ENCODE data around the gene PEF1. TPM values are rescaled to one million over a fixed set of nuclear protein-coding genes. Genes with fewer than 3 reads are reported as not detected.

The PEF1 gene
- total RNA-seq, 2 experiments from 2014 or later: 56.1 to 67.7 TPM

GRCh38 chr1:31655104-31655503, 10.4 kb upstream of the PEF1 start:
- no peaks in the 10 kb centered on the region for H4K20me1 ChIP-seq (ENCODE audit: insufficient read depth, low read length)
- H3K9me2 ChIP-seq (ENCODE audit: insufficient read depth, low read length): no peaks in the 10 kb centered on the region
- no peak for TF ChIP-seq CTCF (conservative IDR thresholded peaks at IDR 0.05; ENCODE audit: low read length)
- TF ChIP-seq EZH2phosphoT487 (IDR thresholded peaks at IDR 0.05; ENCODE audit: borderline replicate concordance, low read depth, low read length): no peak
- no TSS peak for BruUV-seq (replicated peaks)
- no peak overlapping the region for H3K27ac ChIP-seq (ENCODE audit: low read depth, low read length, poor library complexity, severe bottlenecking)
- no peaks in the 10 kb centered on the region for H3K4me1 ChIP-seq (ENCODE audit: insufficient read depth, low read length, poor library complexity, severe bottlenecking)
- no peaks in the 10 kb centered on the region for H3K79me2 ChIP-seq (ENCODE audit: insufficient read depth, low read depth, low read length)
- ChIA-PET POLR2A (no interaction called here), CTCF (ENCODE audit: unreplicated experiment) (interaction anchor here (0.5 kb wide), 1 partner anchor 37 kb away, joined by 3 read pairs; no protein-coding TSS in a partner anchor)
- intact Hi-C loops (cut with micrococcal nuclease; ENCODE audit: unreplicated experiment): no loop called here
- H3K4me3 ChIP-seq (ENCODE audit: low read depth, low read length, poor library complexity, severe bottlenecking): no peak overlapping the region
- no peaks in the 10 kb centered on the region for H3K36me3 ChIP-seq (ENCODE audit: insufficient read depth, low read length)
- no peak overlapping the region for H2AFZ ChIP-seq (ENCODE audit: low read length)
- no peaks in the 10 kb centered on the region for H3K9me3 ChIP-seq (ENCODE audit: low read length)
- no peak overlapping the region for H3K4me2 ChIP-seq (ENCODE audit: low read length)
- no peak for DNase-seq (ENCODE audit: low spot score)

GRCh38 chr1:31654474-31654776, 9.7 kb upstream of the PEF1 start:
- no peak for DNase-seq (ENCODE audit: low spot score)
- POLR2A ChIA-PET: no interaction called here
- no TSS peak for BruUV-seq (replicated peaks)
- H3K9me2 ChIP-seq (ENCODE audit: insufficient read depth, low read length): no peaks in the 10 kb centered on the region
- no peaks in the 10 kb centered on the region for H4K20me1 ChIP-seq (ENCODE audit: insufficient read depth, low read length)
- H3K4me2 ChIP-seq (ENCODE audit: low read length): no peak overlapping the region
- no peak overlapping the region for H3K27ac ChIP-seq (ENCODE audit: low read depth, low read length, poor library complexity, severe bottlenecking)
- intact Hi-C loops (cut with micrococcal nuclease; ENCODE audit: unreplicated experiment): no loop called here
- H2AFZ ChIP-seq (ENCODE audit: low read length): no peak overlapping the region
- no peaks in the 10 kb centered on the region for H3K36me3 ChIP-seq (ENCODE audit: insufficient read depth, low read length)
- H3K4me1 ChIP-seq (ENCODE audit: insufficient read depth, low read length, poor library complexity, severe bottlenecking): no peaks in the 10 kb centered on the region
- CTCF ChIA-PET (ENCODE audit: unreplicated experiment): interaction anchor here (0.5 kb wide), 1 partner anchor 38 kb away, joined by 3 read pairs; no protein-coding TSS in a partner anchor
- no peaks in the 10 kb centered on the region for H3K79me2 ChIP-seq (ENCODE audit: insufficient read depth, low read depth, low read length)
- H3K9me3 ChIP-seq (ENCODE audit: low read length): no peaks in the 10 kb centered on the region
- no peak overlapping the region for H3K4me3 ChIP-seq (ENCODE audit: low read depth, low read length, poor library complexity, severe bottlenecking)
- TF ChIP-seq CTCF (conservative IDR thresholded peaks at IDR 0.05; ENCODE audit: low read length): no peak
- no peak for TF ChIP-seq EZH2phosphoT487 (IDR thresholded peaks at IDR 0.05; ENCODE audit: borderline replicate concordance, low read depth, low read length)

GRCh38 chr1:31653717-31654473, 9.2 kb upstream of the PEF1 start:
- Histone ChIP-seq H3K4me2 (ENCODE audit: low read length) (no peak overlapping the region), H3K79me2 (ENCODE audit: insufficient read depth, low read depth, low read length) (no peaks in the 10 kb centered on the region), H3K4me1 (ENCODE audit: insufficient read depth, low read length, poor library complexity, severe bottlenecking) (no peaks in the 10 kb centered on the region), H3K9me2 (ENCODE audit: insufficient read depth, low read length) (no peaks in the 10 kb centered on the region), H3K4me3 (ENCODE audit: low read depth, low read length, poor library complexity, severe bottlenecking) (no peak overlapping the region), H3K9me3 (ENCODE audit: low read length) (no peaks in the 10 kb centered on the region), H2AFZ (ENCODE audit: low read length) (no peak overlapping the region), H4K20me1 (ENCODE audit: insufficient read depth, low read length) (no peaks in the 10 kb centered on the region), H3K27ac (ENCODE audit: low read depth, low read length, poor library complexity, severe bottlenecking) (no peak overlapping the region), H3K36me3 (ENCODE audit: insufficient read depth, low read length) (no peaks in the 10 kb centered on the region)
- DNase-seq (ENCODE audit: low spot score): no peak
- intact Hi-C loops (cut with micrococcal nuclease; ENCODE audit: unreplicated experiment): no loop called here
- POLR2A ChIA-PET: no interaction called here
- TF ChIP-seq EZH2phosphoT487 (IDR thresholded peaks at IDR 0.05; ENCODE audit: borderline replicate concordance, low read depth, low read length) (no peak), CTCF (conservative IDR thresholded peaks at IDR 0.05; ENCODE audit: low read length) (no peak)
- no TSS peak for BruUV-seq (replicated peaks)
- CTCF ChIA-PET (ENCODE audit: unreplicated experiment): no interaction called here

Measured in OCI-LY7 (cell line).